Keratinocyte (primary cell): ENCODE measurements around the gene TMEM94. TPM values are rescaled to one million over a fixed set of nuclear protein-coding genes. Genes with fewer than 3 reads are reported as not detected.
A peak's percentile ranks its signal among the peaks of the same experiment; 100 is the strongest.

Source experiments
- DNase-seq: peaks from one replicate; pipeline ENCODE4 v3.0.0-alpha.2; 2011; ENCODE audit warnings: low read depth, missing footprints, low spot score
- FAIRE-seq: peaks from 2 replicates; lab custom pipeline; 2011; peaks lifted over from hg19 to GRCh38; lab: Jason Lieb, UNC
- H2AFZ ChIP-seq: 2 replicates; pipeline ENCODE4 v1.6.0; 2012; ENCODE audit warnings: low read length, control low read depth, inconsistent platforms; ENCODE audit not compliant: control insufficient read depth
- H3K27ac ChIP-seq: 2 replicates; pipeline ENCODE4 v1.5.1; 2011; ENCODE audit warnings: low read length; ENCODE audit not compliant: control insufficient read depth, insufficient read depth
- H3K27me3 ChIP-seq: 3 replicates; pipeline ENCODE4 v1.6.0; 2011; ENCODE audit warnings: low read length; ENCODE audit not compliant: control insufficient read depth, insufficient read depth; ENCODE audit errors: extremely low read depth
- H3K36me3 ChIP-seq, 2 experiments: 2 replicates in 1 of 2; 3 replicates in 1 of 2; pipeline ENCODE4 v1.5.1; 2011; ENCODE audit warnings: low read length in 2 of 2, mild to moderate bottlenecking in 1 of 2; ENCODE audit not compliant: control insufficient read depth in 2 of 2, insufficient read depth in 2 of 2; ENCODE audit errors: extremely low read depth in 1 of 2
- H3K4me1 ChIP-seq: 3 replicates; pipeline ENCODE4 v1.5.1; 2011; ENCODE audit warnings: low read length; ENCODE audit not compliant: control insufficient read depth, insufficient read depth; ENCODE audit errors: extremely low read depth
- H3K4me2 ChIP-seq: 3 replicates; pipeline ENCODE4 v1.6.0; 2011; ENCODE audit warnings: low read depth, low read length; ENCODE audit not compliant: control insufficient read depth, insufficient read depth; ENCODE audit errors: extremely low read depth
- H3K4me3 ChIP-seq, 3 experiments: fragments of 200-600 bp in 1 of 3; sonication (generic) in 1 of 3; 2 replicates in 2 of 3; 3 replicates in 1 of 3; pipeline ENCODE4 v1.5.1; 2011 to 2016; ENCODE audit warnings: low read length in 3 of 3, mild to moderate bottlenecking in 3 of 3, control low read depth in 2 of 3, inconsistent platforms in 1 of 3, low read depth in 1 of 3, mixed read lengths in 1 of 3, mixed run types in 1 of 3, moderate library complexity in 1 of 3; ENCODE audit not compliant: control insufficient read depth in 2 of 3, insufficient read depth in 2 of 3; ENCODE audit errors: extremely low read depth in 1 of 3
- H3K79me2 ChIP-seq: 2 replicates; pipeline ENCODE4 v1.6.0; 2012; ENCODE audit warnings: low read length; ENCODE audit not compliant: control insufficient read depth, insufficient read depth
- H3K9ac ChIP-seq: 3 replicates; pipeline ENCODE4 v1.6.0; 2011; ENCODE audit warnings: low read length; ENCODE audit not compliant: control insufficient read depth, insufficient read depth; ENCODE audit errors: extremely low read depth
- H3K9me1 ChIP-seq: 3 replicates; pipeline ENCODE4 v1.6.0; 2011; ENCODE audit warnings: low read length; ENCODE audit not compliant: control insufficient read depth, insufficient read depth; ENCODE audit errors: extremely low read depth
- H3K9me3 ChIP-seq: 2 replicates; pipeline ENCODE4 v1.5.1; 2012; ENCODE audit warnings: low read depth, low read length; ENCODE audit not compliant: control insufficient read depth
- H4K20me1 ChIP-seq: 3 replicates; pipeline ENCODE4 v1.6.0; 2011; ENCODE audit warnings: low read length; ENCODE audit not compliant: control insufficient read depth, insufficient read depth; ENCODE audit errors: extremely low read depth
- EZH2 ChIP-seq: IDR thresholded peaks from one replicate; pipeline ENCODE4 v1.6.1; 2012; ENCODE audit warnings: inconsistent platforms, mild to moderate bottlenecking, low read length, moderate library complexity
- dilution Hi-C: fragments of 300-500 bp; cut with MboI; formaldehyde crosslinking; loops from one replicate; pipeline ENCODE4 v1.7.0; 2020; ENCODE audit warnings: low sequenced_read_pairs; ENCODE audit not compliant: extremely low pct_ligation_motif_present
- polyA plus RNA-seq, 5 experiments: library from polyadenylated mRNA; depleted of rRNA in 3 of 5; stranded (reverse) in 3 of 5; stranded (forward) in 1 of 5; unstranded in 1 of 5; fragments of >200 nt; gene quantifications; 1 replicate in 1 of 5; 2 replicates in 3 of 5; 3 replicates in 1 of 5; pipeline versions ENCODE4 v1.2.1 to v1.2.3, GENCODE V29; 2011 to 2012; ENCODE audit warnings: missing spikeins in 2 of 5, low read depth in 1 of 5, low replicate concordance in 1 of 5
- TF ChIP-seq, protein P1 (sequence below), 3 experiments: IDR thresholded peaks in 1 of 3; conservative IDR thresholded peaks in 1 of 3; optimal IDR thresholded peaks in 1 of 3; 2 replicates in 2 of 3; 3 replicates in 1 of 3; pipeline versions ENCODE3 to v1.5.1; 2011; ENCODE audit warnings: low read length in 3 of 3, mild to moderate bottlenecking in 3 of 3, moderate library complexity in 2 of 3, control low read depth in 1 of 3, inconsistent platforms in 1 of 3; ENCODE audit not compliant: insufficient read depth in 2 of 3; ENCODE audit errors: extremely low read depth in 1 of 3

TMEM94 gene
- polyA plus RNA-seq, 1 donor (not counting 4 experiments of a cell fraction or from before 2014, with no cell fraction given) = 13.6 TPM

- Histone ChIP-seq H2AFZ (peak overlapping the region; percentile 92), H3K27me3 (no peaks in the 10 kb centered on the region), H3K27ac (peak overlapping the region; percentile 73), H3K79me2 (peaks cover 1% of the 10 kb centered on the region), H3K9me1 (no peaks in the 10 kb centered on the region), H3K4me2 (peak overlapping the region; percentile 92), H3K4me3 (peak overlapping the region; percentile 80 to 95 (median 81)), H3K9me3 (no peaks in the 10 kb centered on the region), H3K9ac (peak overlapping the region; percentile 87), H3K4me1 (peaks cover 26% of the 10 kb centered on the region), H4K20me1 (no peaks in the 10 kb centered on the region), H3K36me3 (no peaks in the 10 kb centered on the region)
- FAIRE-seq (no peak), DNase-seq (no peak)
- TF ChIP-seq, protein P1, sequence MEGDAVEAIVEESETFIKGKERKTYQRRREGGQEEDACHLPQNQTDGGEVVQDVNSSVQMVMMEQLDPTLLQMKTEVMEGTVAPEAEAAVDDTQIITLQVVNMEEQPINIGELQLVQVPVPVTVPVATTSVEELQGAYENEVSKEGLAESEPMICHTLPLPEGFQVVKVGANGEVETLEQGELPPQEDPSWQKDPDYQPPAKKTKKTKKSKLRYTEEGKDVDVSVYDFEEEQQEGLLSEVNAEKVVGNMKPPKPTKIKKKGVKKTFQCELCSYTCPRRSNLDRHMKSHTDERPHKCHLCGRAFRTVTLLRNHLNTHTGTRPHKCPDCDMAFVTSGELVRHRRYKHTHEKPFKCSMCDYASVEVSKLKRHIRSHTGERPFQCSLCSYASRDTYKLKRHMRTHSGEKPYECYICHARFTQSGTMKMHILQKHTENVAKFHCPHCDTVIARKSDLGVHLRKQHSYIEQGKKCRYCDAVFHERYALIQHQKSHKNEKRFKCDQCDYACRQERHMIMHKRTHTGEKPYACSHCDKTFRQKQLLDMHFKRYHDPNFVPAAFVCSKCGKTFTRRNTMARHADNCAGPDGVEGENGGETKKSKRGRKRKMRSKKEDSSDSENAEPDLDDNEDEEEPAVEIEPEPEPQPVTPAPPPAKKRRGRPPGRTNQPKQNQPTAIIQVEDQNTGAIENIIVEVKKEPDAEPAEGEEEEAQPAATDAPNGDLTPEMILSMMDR (optimal IDR thresholded peaks at IDR 0.05 in 1 of 3, IDR thresholded peaks at IDR 0.05 in 1 of 3, conservative IDR thresholded peaks at IDR 0.05 in 1 of 3; ENCODE audit: extremely low read depth in 1 of 3, insufficient read depth in 2 of 3, low read length in 3 of 3) = no peak
- TF ChIP-seq EZH2 = no peak
- dilution Hi-C loops = no loop called here
These were observed 716 bp downstream of the TMEM94 start for GRCh38 chr17:75457047-75457654.

GRCh38 chr17:75459246-75459589 lies 2.8 kb downstream of the TMEM94 start:
- dilution Hi-C loops = no loop called here
- TF ChIP-seq, protein P1 (optimal IDR thresholded peaks at IDR 0.05 in 1 of 3, IDR thresholded peaks at IDR 0.05 in 1 of 3, conservative IDR thresholded peaks at IDR 0.05 in 1 of 3; ENCODE audit: extremely low read depth in 1 of 3, insufficient read depth in 2 of 3, low read length in 3 of 3) = no peak
- TF ChIP-seq EZH2 = no peak
- H2AFZ ChIP-seq = no peak overlapping the region
- no peak overlapping the region for H3K4me3 ChIP-seq
- no peak overlapping the region for H3K4me2 ChIP-seq
- no peaks in the 10 kb centered on the region for H4K20me1 ChIP-seq
- H3K27me3 ChIP-seq = no peaks in the 10 kb centered on the region
- H3K4me1 ChIP-seq = peaks cover 20% of the 10 kb centered on the region
- no peaks in the 10 kb centered on the region for H3K9me3 ChIP-seq
- DNase-seq (no peak), FAIRE-seq (no peak)
- no peaks in the 10 kb centered on the region for H3K36me3 ChIP-seq
- H3K79me2 ChIP-seq = peaks cover 1% of the 10 kb centered on the region
- no peaks in the 10 kb centered on the region for H3K9me1 ChIP-seq
- no peak overlapping the region for H3K9ac ChIP-seq
- no peak overlapping the region for H3K27ac ChIP-seq
